NCI-H1417 treated with DMSO at 0.1 percent for 48 hours (cell line): ENCODE data around the gene FSD1L.

Experiments used
- DNase-seq: peaks from one replicate; lab custom pipeline; 2025; lab: John Stamatoyannopoulos, UW

Gene FSD1L

GRCh38 chr9:105436783-105437182 lies 11.1 kb upstream of the FSD1L start:
- DNase-seq: no peak

DNA sequence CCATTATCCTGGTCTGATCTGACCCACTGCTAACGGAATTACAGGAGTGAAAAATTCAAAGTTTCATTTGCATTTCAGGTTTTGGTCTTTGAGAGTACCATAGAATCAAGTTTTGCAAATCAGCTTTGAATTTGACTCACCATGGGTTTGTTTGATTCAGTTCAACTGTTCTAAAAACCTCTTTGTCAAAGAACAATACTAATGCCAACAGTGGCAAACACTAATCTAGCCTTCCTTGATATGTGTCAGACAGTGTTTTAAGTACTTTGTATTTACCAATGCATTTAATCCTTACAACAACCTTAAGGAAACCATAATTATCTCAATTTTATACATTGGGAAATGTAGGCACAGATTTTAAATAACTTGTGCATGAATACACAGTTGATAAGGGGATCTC lies 10.1 kb upstream of the FSD1L start:
- no peak for DNase-seq

DNA sequence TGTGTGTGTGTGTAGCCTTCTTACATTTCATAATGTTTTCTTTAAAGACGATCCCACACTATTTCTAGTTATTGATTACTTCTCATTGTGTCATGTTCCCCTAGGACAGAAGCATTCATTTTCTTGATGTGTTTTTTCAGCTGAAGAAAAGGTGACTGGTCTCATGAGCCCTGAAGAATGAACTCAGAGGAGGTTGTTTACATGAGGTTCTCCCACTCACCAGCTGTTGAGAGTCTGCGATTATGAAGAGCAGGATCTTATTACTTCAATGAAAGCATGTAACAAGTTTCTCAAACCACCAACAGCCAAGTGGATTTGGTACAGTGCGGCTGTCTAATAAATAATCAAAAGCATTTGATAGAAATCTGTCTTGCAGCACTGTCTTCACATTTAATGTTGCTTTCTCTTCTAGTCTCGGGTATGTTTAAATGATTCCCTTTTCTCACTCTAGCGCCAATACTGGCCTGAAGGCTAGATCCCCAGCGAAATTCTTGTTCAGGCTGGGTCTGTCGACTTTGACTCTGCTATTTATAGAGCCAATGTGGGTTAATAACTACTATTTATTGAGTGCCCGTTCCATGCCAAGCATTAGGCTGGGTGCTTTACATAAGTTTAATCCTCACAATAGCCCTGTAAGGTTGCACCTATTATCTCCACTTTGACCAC lies 9.6 kb upstream of the FSD1L start:
- DNase-seq: no peak

DNA sequence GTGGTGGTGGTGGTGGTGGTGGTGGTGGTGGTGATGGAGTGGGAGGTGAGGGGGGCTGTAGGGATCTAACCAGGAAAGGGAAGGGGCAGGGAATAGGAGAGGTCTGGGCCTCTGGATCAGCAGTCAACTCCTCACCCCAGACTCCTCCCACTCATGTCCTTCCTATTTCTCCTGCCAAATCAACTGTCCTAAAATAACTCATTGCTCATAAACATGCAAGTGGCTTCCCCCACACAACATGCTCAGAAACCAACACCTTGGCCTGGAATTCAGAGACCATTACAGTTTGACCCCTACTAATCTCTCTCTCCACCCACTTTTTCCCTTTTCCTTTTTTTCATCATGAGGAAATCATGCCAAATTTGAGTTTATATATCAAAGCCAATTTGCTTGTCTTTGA lies 8.4 kb upstream of the FSD1L start:
- no peak for DNase-seq

GRCh38 chr9:105441616-105442160 lies 6.1 kb upstream of the FSD1L start:
- no peak for DNase-seq

- no peak for DNase-seq
Observed at GRCh38 chr9:105443121-105443520, 4.7 kb upstream of the FSD1L start.

GRCh38 chr9:105444130-105444529 lies 3.7 kb upstream of the FSD1L start:
- DNase-seq: no peak

DNA sequence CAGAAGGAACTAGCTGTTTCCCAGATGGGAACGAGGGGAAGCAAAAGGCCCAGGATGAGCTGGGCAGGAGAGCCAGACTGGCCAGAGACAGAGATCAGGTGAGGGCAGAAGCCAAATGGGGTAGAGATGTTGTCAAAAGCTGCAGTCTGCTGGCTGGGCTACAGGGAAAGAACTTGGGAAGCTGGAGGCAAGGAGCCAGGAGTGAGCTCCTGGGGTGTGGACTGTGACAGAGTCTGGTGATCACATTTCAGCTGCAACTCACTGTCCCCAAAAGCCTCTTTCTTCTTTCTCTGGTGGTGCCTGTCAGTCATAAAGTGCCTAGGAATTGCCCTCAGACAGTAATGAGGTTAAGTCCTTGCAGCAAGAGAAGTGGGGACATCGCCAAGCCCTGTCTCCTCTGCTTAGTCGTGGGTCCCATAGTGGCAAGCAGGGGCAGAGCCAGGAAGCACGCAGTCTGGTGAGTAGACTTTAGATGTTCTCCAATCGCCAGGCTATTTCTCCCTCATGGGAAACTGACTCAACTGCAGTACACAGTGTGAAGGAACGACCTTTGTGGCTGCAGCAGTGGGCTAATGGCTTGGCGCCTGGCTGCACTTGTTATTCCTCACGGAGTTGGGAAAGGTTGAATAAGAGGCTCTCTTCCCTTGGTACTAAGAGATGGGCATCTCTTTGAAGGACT lies 2.5 kb upstream of the FSD1L start:
- DNase-seq: no peak

GRCh38 chr9:105447386-105447813 lies 434 bp upstream of the FSD1L start:
- DNase-seq: no peak

- DNase-seq: no peak
Observed at GRCh38 chr9:105449081-105449480, 1.2 kb downstream of the FSD1L start.

- no peak for DNase-seq
Observed at GRCh38 chr9:105452185-105452584, 4.4 kb downstream of the FSD1L start.

DNA sequence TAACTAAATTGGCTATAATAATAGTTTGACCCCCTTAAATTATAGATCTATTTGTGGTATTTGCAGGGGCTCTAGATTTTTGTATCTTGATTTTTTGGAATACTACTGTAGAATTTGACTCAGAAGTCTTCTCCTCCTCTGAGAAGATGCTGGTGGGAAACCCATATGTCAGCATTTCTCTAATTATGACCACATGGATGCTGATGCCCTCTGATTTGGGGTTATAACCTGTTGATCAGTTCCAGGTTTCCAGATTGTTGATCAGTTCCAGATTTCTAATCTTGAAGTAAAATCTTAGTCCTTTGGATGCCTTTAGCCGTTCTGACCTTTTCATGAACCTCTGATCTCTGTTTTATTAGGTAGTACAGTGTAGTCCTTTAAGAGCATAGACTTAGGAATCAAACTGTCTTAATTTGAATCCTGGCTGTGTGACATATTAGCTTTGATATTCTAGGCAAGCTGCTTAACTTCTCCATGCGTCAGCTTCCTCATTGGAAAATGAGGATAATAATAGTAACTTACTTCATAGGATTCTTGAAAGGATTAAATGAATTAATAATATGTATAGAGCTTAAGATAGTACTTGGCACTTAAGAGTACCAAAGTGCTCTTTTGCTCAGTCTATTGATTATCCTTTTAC lies 8.1 kb downstream of the FSD1L start:
- DNase-seq: no peak

DNA sequence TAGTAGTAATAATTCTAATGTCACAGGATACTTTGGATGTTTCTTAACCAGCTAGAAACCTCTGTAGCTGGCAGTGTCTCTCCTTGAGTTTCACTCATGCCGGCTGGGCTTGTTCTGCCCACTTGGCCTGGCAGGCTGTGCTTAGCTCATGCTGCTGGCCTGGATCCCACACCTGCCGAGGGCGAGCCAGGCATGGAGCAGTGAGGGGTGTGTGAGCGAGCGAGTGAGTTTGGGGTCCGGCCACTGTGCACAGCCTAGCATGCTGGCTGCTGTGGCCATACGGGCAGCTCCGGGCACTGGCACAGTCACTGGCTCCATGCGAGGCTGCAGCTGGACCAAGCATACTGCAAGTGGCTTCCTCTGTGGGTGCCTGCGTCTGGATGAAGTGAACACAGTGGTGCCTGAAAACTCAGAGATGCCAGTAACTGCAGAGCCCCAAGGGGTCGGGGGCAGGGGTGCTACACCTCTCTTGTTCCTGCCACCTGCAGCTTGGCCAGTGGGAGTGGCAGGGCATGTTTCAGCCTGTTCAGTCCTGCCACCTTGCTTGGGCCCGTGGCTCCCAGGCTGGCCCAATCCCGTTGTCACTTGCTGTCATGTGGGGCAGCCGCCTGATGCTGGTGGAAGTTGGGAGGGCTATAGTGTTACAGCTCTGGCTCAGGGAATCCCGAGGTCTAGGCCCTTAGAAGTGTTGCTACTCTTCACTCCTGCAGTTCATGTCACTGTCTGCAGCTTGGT lies 9.9 kb downstream of the FSD1L start:
- DNase-seq: no peak

DNA sequence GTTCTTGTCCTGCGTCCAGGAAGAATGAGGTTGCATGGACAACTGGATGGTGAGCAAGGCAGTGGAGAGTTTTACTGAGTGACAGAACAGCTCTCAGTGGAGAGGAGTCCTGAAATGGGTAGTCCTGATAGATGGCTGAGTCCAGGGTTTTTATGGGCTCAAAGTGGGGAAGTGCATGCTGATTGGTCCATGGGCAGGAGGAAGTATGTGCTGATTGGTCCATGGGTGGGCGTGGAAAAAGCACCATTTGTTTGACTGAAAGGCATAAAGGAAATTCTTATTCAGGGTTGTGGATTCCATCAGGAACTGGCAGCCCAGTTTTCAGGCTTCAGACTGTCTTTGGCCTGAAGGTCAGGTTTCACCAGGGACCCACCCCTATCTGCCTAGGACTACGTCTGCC lies 10.6 kb downstream of the FSD1L start:
- no peak for DNase-seq

DNA sequence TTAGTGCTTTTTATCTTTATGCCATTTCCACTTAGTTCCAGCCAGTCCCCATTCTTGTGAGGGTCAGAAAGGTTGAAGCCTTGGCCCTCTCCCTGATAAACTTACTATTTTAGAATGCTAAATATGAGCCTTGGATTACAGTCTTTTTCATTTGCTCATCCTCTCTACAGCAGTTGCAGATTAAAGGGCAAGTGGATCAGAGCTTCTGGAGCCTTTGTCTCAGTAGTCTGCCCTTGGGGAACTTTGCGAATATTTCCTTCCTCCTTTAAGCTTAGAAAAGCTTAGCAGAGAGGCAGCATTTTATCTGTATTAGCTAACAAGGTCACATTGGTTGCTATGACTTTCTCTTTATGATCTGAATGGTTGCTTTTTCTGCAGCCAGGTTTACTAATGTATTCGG lies 11.5 kb downstream of the FSD1L start:
- no peak for DNase-seq

GRCh38 chr9:105466898-105467455 lies 19.1 kb downstream of the FSD1L start:
- DNase-seq: no peak

- no peak for DNase-seq
Observed at GRCh38 chr9:105468875-105469274, 21.0 kb downstream of the FSD1L start.

GRCh38 chr9:105473221-105473620 lies 25.4 kb downstream of the FSD1L start:
- no peak for DNase-seq

- no peak for DNase-seq
Observed at GRCh38 chr9:105475302-105475701, 27.5 kb downstream of the FSD1L start.

DNA sequence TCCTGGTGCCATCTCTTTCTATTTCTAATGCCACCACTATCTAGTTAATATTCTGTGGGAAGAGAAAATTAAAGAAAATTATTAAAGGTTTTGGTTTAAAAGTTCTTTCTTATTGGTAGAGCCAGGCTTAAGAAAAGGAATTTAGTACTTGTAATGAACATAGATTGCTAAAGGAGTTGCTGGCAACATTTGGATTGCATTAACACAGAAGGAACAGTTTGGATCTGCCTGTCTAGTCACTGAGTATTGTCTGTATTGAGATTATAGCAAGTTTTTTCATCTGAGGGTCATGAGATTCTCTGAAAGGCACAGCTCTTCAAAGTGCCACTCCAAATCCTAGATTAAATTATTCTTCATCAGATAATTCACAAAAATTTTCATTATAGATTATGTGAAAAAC lies 32.0 kb downstream of the FSD1L start:
- no peak for DNase-seq

DNA sequence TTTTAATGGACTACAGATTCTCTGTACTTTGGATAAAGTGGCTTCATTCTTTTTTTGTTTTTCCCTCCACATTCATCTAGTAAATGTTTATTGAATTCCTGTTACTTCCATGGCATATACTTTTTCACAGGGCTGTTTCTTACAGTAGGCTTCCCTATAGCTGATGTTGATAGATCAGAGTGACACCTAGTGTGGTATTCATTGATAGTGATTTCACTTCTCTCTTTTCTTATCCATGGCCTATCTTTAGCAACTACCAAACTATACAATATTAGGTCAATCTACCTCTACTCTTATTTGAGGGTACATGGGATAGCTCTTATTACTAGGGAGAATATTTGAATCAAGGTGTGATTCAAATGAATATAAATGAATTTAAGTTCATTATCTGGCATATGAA lies 35.8 kb downstream of the FSD1L start:
- no peak for DNase-seq

- DNase-seq: no peak
Observed at GRCh38 chr9:105484226-105484625, 36.4 kb downstream of the FSD1L start.
